Suprapubic skin (tissue), 4 donors: ENCODE measurements around the gene DISC1. TPM values are rescaled to one million over a fixed set of nuclear protein-coding genes. Genes with fewer than 3 reads are reported as not detected.
"Not testable (repeated sequence)": the region's sequence is repeated elsewhere in the genome, so short reads cannot be mapped to it uniquely, and the experiment has no call there.

ENCODE experiments used
- DNase-seq, 2 donors: peaks; one replicate each; pipeline ENCODE4 v3.0.0-alpha.2; 2019; ENCODE audit warnings: low spot score in 2 of 2
- H3K27ac ChIP-seq: fragments of 200-600 bp; sonication (generic); one replicate; pipeline ENCODE4 v1.5.1; 2019
- H3K27me3 ChIP-seq: fragments of 200-600 bp; sonication (generic); one replicate; pipeline ENCODE4 v1.5.1; 2019
- H3K36me3 ChIP-seq: fragments of 200-600 bp; sonication (generic); one replicate; pipeline ENCODE4 v1.5.1; 2019
- H3K4me1 ChIP-seq: fragments of 200-600 bp; sonication (generic); one replicate; pipeline ENCODE4 v1.5.1; 2019
- H3K4me3 ChIP-seq: fragments of 200-600 bp; sonication (generic); one replicate; pipeline ENCODE4 v1.5.1; 2019; ENCODE audit warnings: mild to moderate bottlenecking
- H3K9me3 ChIP-seq: fragments of 200-600 bp; sonication (generic); one replicate; pipeline ENCODE4 v1.5.1; 2019
- EP300 ChIP-seq: sonication (generic); formaldehyde crosslinking; IDR thresholded peaks from one replicate; pipeline ENCODE4 v1.6.1; 2017; ENCODE audit warnings: antibody characterized with exemption
- POLR2A ChIP-seq, 2 donors: fragments of 450-650 bp; IDR thresholded peaks; one replicate each; pipeline ENCODE4 v1.6.1; 2017; ENCODE audit warnings: antibody characterized with exemption in 2 of 2, mild to moderate bottlenecking in 2 of 2, moderate library complexity in 2 of 2
- POLR2AphosphoS5 ChIP-seq, 3 donors: sonication (generic); formaldehyde crosslinking; IDR thresholded peaks; one replicate each; pipeline ENCODE4 v1.6.1; 2017; ENCODE audit warnings: antibody characterized with exemption in 3 of 3
- WGBS: methylation state at CpG from one replicate; pipeline ENCODE4 v1.1.5; 2018; 5-methylcytosine and 5-hydroxymethylcytosine counted together
- total RNA-seq, 4 donors: library from RNA; depleted of rRNA; stranded (reverse); fragments of >200 nt; gene quantifications; one replicate each; pipeline ENCODE4 v1.1.0, GENCODE V29; 2016
- TF ChIP-seq, protein P1 (sequence below), 2 donors: fragments of 200-600 bp in 1 of 2; fragments of 450-650 bp in 1 of 2; sonication (generic) in 1 of 2; IDR thresholded peaks; one replicate each; pipeline ENCODE4 v1.5.1; 2016 to 2019; ENCODE audit warnings: antibody characterized with exemption in 2 of 2, mild to moderate bottlenecking in 1 of 2, moderate library complexity in 1 of 2

DISC1 gene
- total RNA-seq, 4 donors from 2014 or later, result 3.0 to 8.4 (median 5.2) TPM

DNA sequence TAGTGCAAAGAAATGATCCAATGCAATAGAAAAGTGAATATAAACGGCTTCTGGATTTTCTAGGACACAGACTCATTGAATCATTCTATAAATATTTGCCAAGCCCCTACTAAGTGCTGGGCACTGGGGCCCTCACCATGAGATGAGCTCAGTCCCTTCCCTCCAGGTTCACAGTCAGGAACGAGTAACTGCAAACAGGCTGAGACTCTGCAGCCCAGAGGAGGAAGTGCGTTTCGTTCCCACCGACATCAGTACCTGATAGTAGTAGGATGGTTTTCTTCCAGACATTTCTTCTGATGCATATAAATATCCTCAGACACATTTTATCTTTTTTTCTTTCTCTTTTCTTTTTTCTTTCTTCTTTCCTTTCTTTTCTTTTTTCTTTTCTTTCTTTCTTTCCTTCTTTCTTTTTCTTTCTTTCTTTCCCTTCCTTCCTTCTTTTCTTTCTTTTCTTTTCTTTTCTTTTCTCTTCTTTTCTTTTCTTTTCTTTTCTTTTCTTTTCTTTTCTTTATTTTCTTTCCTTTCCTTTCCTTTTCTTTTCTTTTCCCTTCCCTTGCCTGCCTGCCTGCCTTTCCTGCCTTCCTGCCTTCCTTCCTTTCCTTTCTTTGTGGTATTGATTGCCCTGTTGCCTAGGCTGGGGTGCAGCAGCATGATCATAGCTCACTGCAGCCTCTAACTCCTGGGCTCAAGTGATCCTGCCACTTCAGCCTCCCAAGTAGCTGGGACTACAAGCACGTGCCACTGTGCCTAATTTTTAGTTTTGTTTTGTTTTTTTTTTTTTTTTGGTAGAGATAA is 135.4 kb downstream of the DISC1 start:
- TF ChIP-seq EP300 (no peak), POLR2AphosphoS5 (IDR thresholded peaks at IDR 0.05) (no peak), POLR2A (IDR thresholded peaks at IDR 0.05) (no peak)
- TF ChIP-seq, protein P1, sequence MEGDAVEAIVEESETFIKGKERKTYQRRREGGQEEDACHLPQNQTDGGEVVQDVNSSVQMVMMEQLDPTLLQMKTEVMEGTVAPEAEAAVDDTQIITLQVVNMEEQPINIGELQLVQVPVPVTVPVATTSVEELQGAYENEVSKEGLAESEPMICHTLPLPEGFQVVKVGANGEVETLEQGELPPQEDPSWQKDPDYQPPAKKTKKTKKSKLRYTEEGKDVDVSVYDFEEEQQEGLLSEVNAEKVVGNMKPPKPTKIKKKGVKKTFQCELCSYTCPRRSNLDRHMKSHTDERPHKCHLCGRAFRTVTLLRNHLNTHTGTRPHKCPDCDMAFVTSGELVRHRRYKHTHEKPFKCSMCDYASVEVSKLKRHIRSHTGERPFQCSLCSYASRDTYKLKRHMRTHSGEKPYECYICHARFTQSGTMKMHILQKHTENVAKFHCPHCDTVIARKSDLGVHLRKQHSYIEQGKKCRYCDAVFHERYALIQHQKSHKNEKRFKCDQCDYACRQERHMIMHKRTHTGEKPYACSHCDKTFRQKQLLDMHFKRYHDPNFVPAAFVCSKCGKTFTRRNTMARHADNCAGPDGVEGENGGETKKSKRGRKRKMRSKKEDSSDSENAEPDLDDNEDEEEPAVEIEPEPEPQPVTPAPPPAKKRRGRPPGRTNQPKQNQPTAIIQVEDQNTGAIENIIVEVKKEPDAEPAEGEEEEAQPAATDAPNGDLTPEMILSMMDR (IDR thresholded peaks at IDR 0.05), result no peak
- no peaks in the 10 kb centered on the region for H3K27me3 ChIP-seq
- no peak overlapping the region for H3K27ac ChIP-seq
- WGBS, result 86% methylated on average over 6 of the region's 6 CpGs
- H3K4me1 ChIP-seq, result peaks cover 8% of the 10 kb centered on the region
- no peaks in the 10 kb centered on the region for H3K36me3 ChIP-seq
- no peaks in the 10 kb centered on the region for H3K9me3 ChIP-seq
- DNase-seq, result no peak
- H3K4me3 ChIP-seq, result no peak overlapping the region

DNA sequence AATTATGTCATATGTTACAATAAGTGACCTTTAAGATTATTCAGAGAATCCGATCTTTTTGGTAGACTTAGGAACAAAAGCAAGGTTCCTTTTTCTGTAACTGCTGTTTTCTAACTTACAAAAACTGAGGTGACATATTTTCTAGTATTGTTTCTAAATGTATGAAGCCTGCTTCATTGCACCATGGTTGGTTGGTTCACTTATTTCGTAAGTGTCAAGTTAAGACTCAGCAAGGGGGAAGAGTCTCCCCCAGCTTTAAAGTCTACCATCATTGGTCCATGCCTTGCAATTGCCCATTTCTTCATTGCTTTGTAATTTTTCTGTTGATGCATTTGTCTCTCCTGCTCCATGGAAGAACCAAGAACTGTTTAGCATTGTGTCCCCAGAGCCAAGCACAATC is 136.9 kb downstream of the DISC1 start:
- WGBS, result 93% methylated on average over 2 of the region's 2 CpGs
- no peak overlapping the region for H3K27ac ChIP-seq
- H3K4me1 ChIP-seq, result no peaks in the 10 kb centered on the region
- no peaks in the 10 kb centered on the region for H3K27me3 ChIP-seq
- TF ChIP-seq, protein P1 (IDR thresholded peaks at IDR 0.05), result no peak
- TF ChIP-seq POLR2AphosphoS5 (IDR thresholded peaks at IDR 0.05), result no peak
- TF ChIP-seq EP300, result no peak
- no peak for TF ChIP-seq POLR2A (IDR thresholded peaks at IDR 0.05)
- no peak for DNase-seq
- no peaks in the 10 kb centered on the region for H3K9me3 ChIP-seq
- H3K36me3 ChIP-seq, result peaks cover 3% of the 10 kb centered on the region
- no peak overlapping the region for H3K4me3 ChIP-seq

DNA sequence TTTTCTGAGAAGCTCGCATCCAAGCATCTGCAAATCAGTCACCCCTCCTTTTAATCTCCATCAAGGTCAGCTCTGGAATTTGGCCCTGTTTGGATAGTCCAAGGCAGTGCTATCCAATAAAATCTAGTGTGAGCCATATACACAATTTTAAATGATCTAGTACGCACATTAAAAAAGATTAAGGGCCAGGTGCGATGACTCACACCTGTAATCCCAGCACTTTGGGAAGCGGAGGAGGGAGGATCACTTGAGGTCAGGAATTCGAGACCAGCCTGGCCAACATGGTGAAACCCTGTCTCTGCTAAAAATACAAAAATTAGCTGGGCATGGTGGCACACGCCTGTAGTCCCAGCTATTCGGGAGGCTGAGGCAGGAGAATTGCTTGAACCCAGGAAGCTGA is 139.2 kb downstream of the DISC1 start:
- 88% methylated on average over 7 of the region's 7 CpGs for WGBS
- H3K27me3 ChIP-seq, H3K4me3 ChIP-seq, H3K4me1 ChIP-seq, H3K9me3 ChIP-seq, H3K27ac ChIP-seq, DNase-seq, H3K36me3 ChIP-seq: not testable (repeated sequence)

DNA sequence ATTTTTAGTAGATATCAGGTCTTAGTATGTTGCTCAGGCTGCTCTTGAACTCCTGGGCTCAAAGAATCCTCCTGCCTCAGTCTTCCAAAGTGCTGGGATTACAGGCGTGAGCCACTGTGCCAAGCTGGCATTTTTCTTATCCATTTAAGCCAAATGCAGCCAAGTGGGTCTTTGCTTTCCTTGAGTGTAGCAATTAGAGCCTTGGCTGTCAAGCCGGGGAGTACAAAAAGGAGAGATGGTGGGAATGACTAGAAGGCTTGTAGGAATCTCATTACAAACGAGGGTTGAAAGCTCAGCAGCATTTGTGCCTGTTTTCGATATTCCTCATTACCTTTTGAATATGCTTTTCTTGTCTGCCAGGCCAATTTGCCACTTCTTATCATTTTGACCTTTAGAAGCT is 140.9 kb downstream of the DISC1 start:
- Histone ChIP-seq H3K27me3 (no peaks in the 10 kb centered on the region), H3K4me3 (no peak overlapping the region), H3K36me3 (peaks cover 9% of the 10 kb centered on the region), H3K27ac (no peak overlapping the region), H3K9me3 (no peaks in the 10 kb centered on the region), H3K4me1 (no peaks in the 10 kb centered on the region)
- TF ChIP-seq EP300 (no peak), POLR2A (IDR thresholded peaks at IDR 0.05) (no peak), POLR2AphosphoS5 (IDR thresholded peaks at IDR 0.05) (no peak)
- TF ChIP-seq, protein P1 (IDR thresholded peaks at IDR 0.05), result no peak
- no peak for DNase-seq
- WGBS, result 93% methylated on average over 4 of the region's 4 CpGs

DNA sequence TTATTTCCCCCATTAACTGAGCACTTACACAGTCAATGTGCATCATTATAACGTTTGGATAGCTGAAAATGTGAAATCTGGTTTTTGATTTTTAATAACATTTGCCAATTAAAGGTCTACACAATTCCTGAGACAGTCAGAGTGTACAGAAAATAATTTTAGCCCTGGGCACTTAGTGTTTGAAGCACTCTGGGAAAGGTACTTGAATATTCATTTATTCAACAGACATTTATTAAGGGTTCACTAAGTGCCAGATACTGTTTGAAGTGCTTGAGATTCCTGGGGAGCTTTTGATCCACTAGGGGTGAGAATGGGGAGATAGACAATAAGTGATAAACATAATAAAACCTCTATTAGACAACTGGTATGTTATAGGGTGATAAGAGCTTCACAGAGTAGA is 141.8 kb downstream of the DISC1 start:
- H3K36me3 ChIP-seq, result peaks cover 9% of the 10 kb centered on the region
- no peak overlapping the region for H3K4me3 ChIP-seq
- no peaks in the 10 kb centered on the region for H3K4me1 ChIP-seq
- H3K9me3 ChIP-seq, result no peaks in the 10 kb centered on the region
- no peak for DNase-seq
- no peaks in the 10 kb centered on the region for H3K27me3 ChIP-seq
- 66% methylated on average over 1 of the region's 1 CpG for WGBS
- no peak overlapping the region for H3K27ac ChIP-seq
- no peak for TF ChIP-seq EP300

DNA sequence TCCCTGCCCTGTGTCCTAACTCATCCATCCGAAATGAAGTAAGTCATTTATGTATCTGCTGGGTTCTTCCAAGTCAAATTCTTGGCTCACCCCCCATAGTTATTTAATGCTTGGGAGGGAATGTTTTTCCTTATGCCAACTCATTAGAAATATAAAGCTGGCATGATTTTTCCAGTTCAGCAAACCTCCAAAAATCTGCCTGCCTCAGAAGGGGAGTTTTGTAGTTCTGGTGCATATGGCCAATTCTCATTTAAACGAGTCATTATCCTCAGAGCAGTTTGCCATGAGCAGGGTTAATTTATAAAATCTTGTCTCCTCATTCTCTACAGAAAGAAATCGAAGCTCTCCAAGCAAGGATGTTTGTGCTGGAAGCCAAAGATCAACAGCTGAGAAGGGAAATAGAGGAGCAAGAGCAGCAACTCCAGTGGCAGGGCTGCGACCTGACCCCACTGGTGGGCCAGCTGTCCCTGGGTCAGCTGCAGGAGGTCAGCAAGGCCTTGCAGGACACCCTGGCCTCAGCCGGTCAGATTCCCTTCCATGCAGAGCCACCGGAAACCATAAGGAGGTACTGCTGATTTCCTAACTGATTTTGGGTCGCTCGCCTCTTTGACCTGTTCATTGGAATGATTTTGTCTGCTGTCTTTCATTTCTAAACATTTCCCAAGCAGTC is 144.1 kb downstream of the DISC1 start:
- Histone ChIP-seq H3K9me3 (no peaks in the 10 kb centered on the region), H3K27me3 (no peaks in the 10 kb centered on the region), H3K4me3 (no peak overlapping the region), H3K36me3 (peaks cover 9% of the 10 kb centered on the region), H3K4me1 (no peaks in the 10 kb centered on the region), H3K27ac (no peak overlapping the region)
- 66% methylated on average over 8 of the region's 8 CpGs for WGBS
- no peak for TF ChIP-seq POLR2AphosphoS5 (IDR thresholded peaks at IDR 0.05)
- no peak for TF ChIP-seq EP300
- TF ChIP-seq, protein P1 (IDR thresholded peaks at IDR 0.05), result no peak
- no peak for DNase-seq
